Prostate gland (tissue), 2 donors: ENCODE measurements around the gene RUSF1.

Experiments used
- POLR2A ChIP-seq: fragments of 450-650 bp; IDR thresholded peaks from one replicate; pipeline ENCODE4 v1.6.1; 2016; ENCODE audit warnings: antibody characterized with exemption, mild to moderate bottlenecking
- POLR2AphosphoS5 ChIP-seq: sonication (generic); formaldehyde crosslinking; IDR thresholded peaks from one replicate; pipeline ENCODE4 v1.6.1; 2017; ENCODE audit warnings: antibody characterized with exemption
- TF ChIP-seq, protein P1 (sequence below), 4 experiments: fragments of 200-600 bp in 2 of 4; fragments of 450-650 bp in 2 of 4; sonication (generic) in 2 of 4; IDR thresholded peaks; 1 replicate in 3 of 4; 2 replicates in 1 of 4; pipeline ENCODE4 v1.5.1; 2016 to 2019; ENCODE audit warnings: antibody characterized with exemption in 4 of 4, mild to moderate bottlenecking in 2 of 4, moderate library complexity in 2 of 4

GRCh38 chr16:31517800-31518402, 9.7 kb upstream of the RUSF1 start:
- TF ChIP-seq, protein P1, sequence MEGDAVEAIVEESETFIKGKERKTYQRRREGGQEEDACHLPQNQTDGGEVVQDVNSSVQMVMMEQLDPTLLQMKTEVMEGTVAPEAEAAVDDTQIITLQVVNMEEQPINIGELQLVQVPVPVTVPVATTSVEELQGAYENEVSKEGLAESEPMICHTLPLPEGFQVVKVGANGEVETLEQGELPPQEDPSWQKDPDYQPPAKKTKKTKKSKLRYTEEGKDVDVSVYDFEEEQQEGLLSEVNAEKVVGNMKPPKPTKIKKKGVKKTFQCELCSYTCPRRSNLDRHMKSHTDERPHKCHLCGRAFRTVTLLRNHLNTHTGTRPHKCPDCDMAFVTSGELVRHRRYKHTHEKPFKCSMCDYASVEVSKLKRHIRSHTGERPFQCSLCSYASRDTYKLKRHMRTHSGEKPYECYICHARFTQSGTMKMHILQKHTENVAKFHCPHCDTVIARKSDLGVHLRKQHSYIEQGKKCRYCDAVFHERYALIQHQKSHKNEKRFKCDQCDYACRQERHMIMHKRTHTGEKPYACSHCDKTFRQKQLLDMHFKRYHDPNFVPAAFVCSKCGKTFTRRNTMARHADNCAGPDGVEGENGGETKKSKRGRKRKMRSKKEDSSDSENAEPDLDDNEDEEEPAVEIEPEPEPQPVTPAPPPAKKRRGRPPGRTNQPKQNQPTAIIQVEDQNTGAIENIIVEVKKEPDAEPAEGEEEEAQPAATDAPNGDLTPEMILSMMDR (IDR thresholded peaks at IDR 0.05): no peak
- TF ChIP-seq POLR2A (no peak), POLR2AphosphoS5 (no peak)
